Keratinocyte (primary cell): ENCODE measurements around the gene GLI3. TPM values are rescaled to one million over a fixed set of nuclear protein-coding genes. Genes with fewer than 3 reads are reported as not detected.

ENCODE experiments used
- DNase-seq: peaks from one replicate; pipeline ENCODE4 v3.0.0-alpha.2; 2011; ENCODE audit warnings: low read depth, missing footprints, low spot score
- FAIRE-seq: peaks from 2 replicates; lab custom pipeline; 2011; peaks lifted over from hg19 to GRCh38; lab: Jason Lieb, UNC
- H2AFZ ChIP-seq: 2 replicates; pipeline ENCODE4 v1.6.0; 2012; ENCODE audit warnings: low read length, control low read depth, inconsistent platforms; ENCODE audit not compliant: control insufficient read depth
- H3K27ac ChIP-seq: 2 replicates; pipeline ENCODE4 v1.5.1; 2011; ENCODE audit warnings: low read length; ENCODE audit not compliant: control insufficient read depth, insufficient read depth
- H3K27me3 ChIP-seq: 3 replicates; pipeline ENCODE4 v1.6.0; 2011; ENCODE audit warnings: low read length; ENCODE audit not compliant: control insufficient read depth, insufficient read depth; ENCODE audit errors: extremely low read depth
- H3K36me3 ChIP-seq, 2 experiments: 2 replicates in 1 of 2; 3 replicates in 1 of 2; pipeline ENCODE4 v1.5.1; 2011; ENCODE audit warnings: low read length in 2 of 2, mild to moderate bottlenecking in 1 of 2; ENCODE audit not compliant: control insufficient read depth in 2 of 2, insufficient read depth in 2 of 2; ENCODE audit errors: extremely low read depth in 1 of 2
- H3K4me1 ChIP-seq: 3 replicates; pipeline ENCODE4 v1.5.1; 2011; ENCODE audit warnings: low read length; ENCODE audit not compliant: control insufficient read depth, insufficient read depth; ENCODE audit errors: extremely low read depth
- H3K4me2 ChIP-seq: 3 replicates; pipeline ENCODE4 v1.6.0; 2011; ENCODE audit warnings: low read depth, low read length; ENCODE audit not compliant: control insufficient read depth, insufficient read depth; ENCODE audit errors: extremely low read depth
- H3K4me3 ChIP-seq, 3 experiments: fragments of 200-600 bp in 1 of 3; sonication (generic) in 1 of 3; 2 replicates in 2 of 3; 3 replicates in 1 of 3; pipeline ENCODE4 v1.5.1; 2011 to 2016; ENCODE audit warnings: low read length in 3 of 3, mild to moderate bottlenecking in 3 of 3, control low read depth in 2 of 3, inconsistent platforms in 1 of 3, low read depth in 1 of 3, mixed read lengths in 1 of 3, mixed run types in 1 of 3, moderate library complexity in 1 of 3; ENCODE audit not compliant: control insufficient read depth in 2 of 3, insufficient read depth in 2 of 3; ENCODE audit errors: extremely low read depth in 1 of 3
- H3K79me2 ChIP-seq: 2 replicates; pipeline ENCODE4 v1.6.0; 2012; ENCODE audit warnings: low read length; ENCODE audit not compliant: control insufficient read depth, insufficient read depth
- H3K9ac ChIP-seq: 3 replicates; pipeline ENCODE4 v1.6.0; 2011; ENCODE audit warnings: low read length; ENCODE audit not compliant: control insufficient read depth, insufficient read depth; ENCODE audit errors: extremely low read depth
- H3K9me1 ChIP-seq: 3 replicates; pipeline ENCODE4 v1.6.0; 2011; ENCODE audit warnings: low read length; ENCODE audit not compliant: control insufficient read depth, insufficient read depth; ENCODE audit errors: extremely low read depth
- H3K9me3 ChIP-seq: 2 replicates; pipeline ENCODE4 v1.5.1; 2012; ENCODE audit warnings: low read depth, low read length; ENCODE audit not compliant: control insufficient read depth
- H4K20me1 ChIP-seq: 3 replicates; pipeline ENCODE4 v1.6.0; 2011; ENCODE audit warnings: low read length; ENCODE audit not compliant: control insufficient read depth, insufficient read depth; ENCODE audit errors: extremely low read depth
- EZH2 ChIP-seq: IDR thresholded peaks from one replicate; pipeline ENCODE4 v1.6.1; 2012; ENCODE audit warnings: inconsistent platforms, mild to moderate bottlenecking, low read length, moderate library complexity
- dilution Hi-C: fragments of 300-500 bp; cut with MboI; formaldehyde crosslinking; loops from one replicate; pipeline ENCODE4 v1.7.0; 2020; ENCODE audit warnings: low sequenced_read_pairs; ENCODE audit not compliant: extremely low pct_ligation_motif_present
- polyA plus RNA-seq, 5 experiments: library from polyadenylated mRNA; depleted of rRNA in 3 of 5; stranded (reverse) in 3 of 5; stranded (forward) in 1 of 5; unstranded in 1 of 5; fragments of >200 nt; gene quantifications; 1 replicate in 1 of 5; 2 replicates in 3 of 5; 3 replicates in 1 of 5; pipeline versions ENCODE4 v1.2.1 to v1.2.3, GENCODE V29; 2011 to 2012; ENCODE audit warnings: missing spikeins in 2 of 5, low read depth in 1 of 5, low replicate concordance in 1 of 5
- small RNA-seq, 3 experiments: library from RNA; depleted of rRNA; stranded (forward); fragments of <200 nt; gene quantifications; one replicate each; pipeline ENCODE3, GENCODE V24; 2012; ENCODE audit warnings: low read depth in 3 of 3, low replicate concordance in 1 of 3; ENCODE audit not compliant: insufficient read length in 3 of 3
- TF ChIP-seq, protein P1 (sequence below), 3 experiments: IDR thresholded peaks in 1 of 3; conservative IDR thresholded peaks in 1 of 3; optimal IDR thresholded peaks in 1 of 3; 2 replicates in 2 of 3; 3 replicates in 1 of 3; pipeline versions ENCODE3 to v1.5.1; 2011; ENCODE audit warnings: low read length in 3 of 3, mild to moderate bottlenecking in 3 of 3, moderate library complexity in 2 of 3, control low read depth in 1 of 3, inconsistent platforms in 1 of 3; ENCODE audit not compliant: insufficient read depth in 2 of 3; ENCODE audit errors: extremely low read depth in 1 of 3

Gene GLI3
- polyA plus RNA-seq, 1 donor (not counting 4 experiments of a cell fraction or from before 2014, with no cell fraction given) = 3.6 TPM

DNA sequence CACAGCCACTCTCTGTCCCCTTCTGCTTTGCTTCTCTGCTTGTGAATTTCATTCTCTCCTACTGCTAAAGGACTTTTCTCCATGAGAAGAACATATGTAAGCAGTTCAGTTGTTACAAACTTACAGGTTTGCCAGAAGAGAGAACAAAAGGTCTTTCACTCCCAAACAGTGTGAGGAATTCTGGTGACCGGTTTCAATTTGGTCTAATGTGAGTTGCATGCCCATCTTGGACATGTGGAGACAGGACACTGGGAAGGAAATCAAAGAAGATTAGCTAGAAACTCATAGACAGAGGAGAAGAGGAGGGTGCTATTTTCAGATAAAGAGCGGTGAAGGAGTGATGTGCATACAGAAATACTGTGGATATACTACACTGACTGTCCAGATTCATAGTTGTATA lies 324.6 kb downstream of the GLI3 start:
- no peaks in the 10 kb centered on the region for H3K9me3 ChIP-seq
- no peaks in the 10 kb centered on the region for H3K9me1 ChIP-seq
- H3K4me1 ChIP-seq = peaks cover 44% of the 10 kb centered on the region
- H3K27me3 ChIP-seq = no peaks in the 10 kb centered on the region
- no peaks in the 10 kb centered on the region for H4K20me1 ChIP-seq
- dilution Hi-C loops = no loop called here
- H3K9ac ChIP-seq = peak overlapping the region; percentile 14
- peak overlapping the region in 1 of 3 experiments; percentile 10 for H3K4me3 ChIP-seq
- TF ChIP-seq EZH2 = no peak
- TF ChIP-seq, protein P1, sequence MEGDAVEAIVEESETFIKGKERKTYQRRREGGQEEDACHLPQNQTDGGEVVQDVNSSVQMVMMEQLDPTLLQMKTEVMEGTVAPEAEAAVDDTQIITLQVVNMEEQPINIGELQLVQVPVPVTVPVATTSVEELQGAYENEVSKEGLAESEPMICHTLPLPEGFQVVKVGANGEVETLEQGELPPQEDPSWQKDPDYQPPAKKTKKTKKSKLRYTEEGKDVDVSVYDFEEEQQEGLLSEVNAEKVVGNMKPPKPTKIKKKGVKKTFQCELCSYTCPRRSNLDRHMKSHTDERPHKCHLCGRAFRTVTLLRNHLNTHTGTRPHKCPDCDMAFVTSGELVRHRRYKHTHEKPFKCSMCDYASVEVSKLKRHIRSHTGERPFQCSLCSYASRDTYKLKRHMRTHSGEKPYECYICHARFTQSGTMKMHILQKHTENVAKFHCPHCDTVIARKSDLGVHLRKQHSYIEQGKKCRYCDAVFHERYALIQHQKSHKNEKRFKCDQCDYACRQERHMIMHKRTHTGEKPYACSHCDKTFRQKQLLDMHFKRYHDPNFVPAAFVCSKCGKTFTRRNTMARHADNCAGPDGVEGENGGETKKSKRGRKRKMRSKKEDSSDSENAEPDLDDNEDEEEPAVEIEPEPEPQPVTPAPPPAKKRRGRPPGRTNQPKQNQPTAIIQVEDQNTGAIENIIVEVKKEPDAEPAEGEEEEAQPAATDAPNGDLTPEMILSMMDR (optimal IDR thresholded peaks at IDR 0.05 in 1 of 3, IDR thresholded peaks at IDR 0.05 in 1 of 3, conservative IDR thresholded peaks at IDR 0.05 in 1 of 3; ENCODE audit: extremely low read depth in 1 of 3, insufficient read depth in 2 of 3, low read length in 3 of 3) = no peak
- peak; percentile 65 for FAIRE-seq
- no peaks in the 10 kb centered on the region for H3K36me3 ChIP-seq
- no peak for DNase-seq
- peak overlapping the region; percentile 55 for H3K4me2 ChIP-seq
- peak overlapping the region; percentile 48 for H2AFZ ChIP-seq
- no peaks in the 10 kb centered on the region for H3K79me2 ChIP-seq
- H3K27ac ChIP-seq = peak overlapping the region; percentile 69

DNA sequence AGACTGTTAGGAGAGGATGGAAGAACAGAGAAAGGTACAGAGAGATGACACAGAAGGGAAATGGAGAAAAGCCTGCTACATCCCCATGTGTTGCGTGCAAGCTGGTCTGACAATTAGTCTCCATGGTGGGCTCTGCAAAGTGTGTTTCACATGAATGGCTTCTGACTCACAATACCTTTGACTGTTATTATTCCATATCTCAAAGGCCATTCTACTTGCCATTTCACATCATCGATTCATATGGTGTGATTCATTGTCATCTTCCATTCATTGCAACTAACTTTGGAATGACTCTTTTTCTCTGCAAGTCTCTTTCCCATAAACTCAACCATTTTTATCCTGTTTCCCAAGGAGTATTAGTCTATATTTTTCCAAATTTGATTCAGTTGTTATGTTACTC lies 325.2 kb downstream of the GLI3 start:
- Histone ChIP-seq H3K27ac (peak overlapping the region; percentile 69), H3K36me3 (no peaks in the 10 kb centered on the region), H4K20me1 (no peaks in the 10 kb centered on the region), H3K4me3 (no peak overlapping the region), H3K9ac (no peak overlapping the region), H3K79me2 (no peaks in the 10 kb centered on the region), H2AFZ (no peak overlapping the region), H3K4me2 (peak overlapping the region; percentile 55), H3K4me1 (peaks cover 42% of the 10 kb centered on the region), H3K27me3 (no peaks in the 10 kb centered on the region), H3K9me1 (no peaks in the 10 kb centered on the region), H3K9me3 (no peaks in the 10 kb centered on the region)
- FAIRE-seq = peak; percentile 91
- no peak for DNase-seq
- dilution Hi-C loops = no loop called here
- TF ChIP-seq EZH2 = no peak
- TF ChIP-seq, protein P1 (optimal IDR thresholded peaks at IDR 0.05 in 1 of 3, IDR thresholded peaks at IDR 0.05 in 1 of 3, conservative IDR thresholded peaks at IDR 0.05 in 1 of 3; ENCODE audit: extremely low read depth in 1 of 3, insufficient read depth in 2 of 3, low read length in 3 of 3) = no peak

Small RNA genes lying within 50 kb of the gene (small RNA-seq; reads per million reads assigned to genes)
- 0 reads per million in 3 experiments for gene HMGN2P30
